HK-2 (cell line): Measurements from ENCODE around the gene ZKSCAN7.
"Not testable (repeated sequence)": the region's sequence is repeated elsewhere in the genome, so short reads cannot be mapped to it uniquely, and the experiment has no call there.

Experiments used
- DNase-seq: peaks from one replicate; pipeline ENCODE4 v3.0.0-alpha.2; 2018; ENCODE audit not compliant: unreplicated experiment

ZKSCAN7 gene

DNA sequence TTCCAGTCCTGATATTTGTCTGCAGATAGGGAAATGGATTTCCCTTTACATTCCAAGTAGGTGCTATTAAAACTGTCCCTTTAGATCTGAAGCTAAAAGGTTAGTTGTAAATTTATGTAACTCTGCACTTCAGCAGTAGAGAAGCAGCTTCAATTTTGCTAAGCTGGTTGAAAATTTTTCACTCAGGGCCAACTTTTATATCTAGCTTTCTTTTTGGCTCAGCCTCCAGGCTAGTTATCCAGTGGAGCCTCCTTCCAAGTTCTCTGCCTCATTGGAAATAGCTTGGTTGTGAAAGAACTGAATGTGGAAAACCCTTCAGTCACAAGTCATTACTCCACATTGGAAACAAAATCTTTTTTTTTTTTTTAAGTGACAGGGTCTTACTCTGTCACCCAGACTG lies 21.6 kb downstream of the ZKSCAN7 start:
- DNase-seq: no peak

- DNase-seq: not testable (repeated sequence)
These were observed 22.5 kb downstream of the ZKSCAN7 start for GRCh38 chr3:44577354-44577952.

DNA sequence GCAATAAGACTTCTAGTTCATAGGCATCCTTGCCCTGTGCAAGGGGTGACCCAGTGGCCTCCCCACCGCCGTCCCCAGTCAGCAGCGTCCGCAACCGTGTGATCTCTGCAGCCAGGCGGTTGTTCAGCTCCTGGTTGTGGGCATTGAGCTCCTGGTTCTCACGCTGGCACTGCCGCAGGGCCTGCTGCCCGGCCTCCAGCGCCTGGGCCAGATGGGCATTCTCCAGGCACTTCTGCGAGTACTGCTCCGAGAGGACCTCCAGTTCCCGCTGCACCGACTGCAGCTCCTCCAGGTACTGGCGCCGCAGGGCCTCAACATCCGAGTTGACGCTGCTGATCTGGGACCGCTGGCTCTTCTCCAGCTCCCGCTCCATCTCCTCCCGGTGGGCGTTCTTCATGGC lies 23.3 kb downstream of the ZKSCAN7 start:
- DNase-seq: not testable (repeated sequence)

DNA sequence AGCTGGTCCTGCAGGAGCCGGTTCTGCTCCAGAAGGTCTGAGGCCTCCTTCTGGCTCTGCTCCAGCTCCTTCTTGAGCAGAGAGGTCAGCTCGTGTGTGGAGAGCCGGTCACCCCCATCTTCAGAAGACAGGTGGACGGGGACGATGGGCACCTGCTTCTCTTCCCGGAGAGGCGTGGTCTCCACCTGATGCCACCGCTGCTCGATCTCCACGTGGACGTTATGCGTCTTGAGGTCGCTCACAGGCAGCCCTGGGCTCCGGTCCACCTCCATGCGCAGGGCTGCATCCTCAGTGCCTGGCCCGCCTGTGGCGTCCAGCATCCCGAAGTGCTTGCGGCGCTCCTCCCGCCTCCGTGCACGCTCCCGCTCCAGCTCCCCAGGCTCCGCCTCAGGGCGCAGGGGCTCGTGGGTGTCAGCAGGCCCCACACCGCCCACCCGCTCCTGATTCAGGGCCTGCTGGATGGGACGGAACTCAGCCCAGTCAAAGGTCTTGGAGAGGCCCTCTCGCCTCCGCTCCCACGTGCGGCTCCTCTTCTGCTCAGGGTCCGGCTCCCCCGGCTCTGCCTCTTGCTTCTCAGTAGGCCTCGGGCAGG lies 24.0 kb downstream of the ZKSCAN7 start:
- DNase-seq: not testable (repeated sequence)

DNA sequence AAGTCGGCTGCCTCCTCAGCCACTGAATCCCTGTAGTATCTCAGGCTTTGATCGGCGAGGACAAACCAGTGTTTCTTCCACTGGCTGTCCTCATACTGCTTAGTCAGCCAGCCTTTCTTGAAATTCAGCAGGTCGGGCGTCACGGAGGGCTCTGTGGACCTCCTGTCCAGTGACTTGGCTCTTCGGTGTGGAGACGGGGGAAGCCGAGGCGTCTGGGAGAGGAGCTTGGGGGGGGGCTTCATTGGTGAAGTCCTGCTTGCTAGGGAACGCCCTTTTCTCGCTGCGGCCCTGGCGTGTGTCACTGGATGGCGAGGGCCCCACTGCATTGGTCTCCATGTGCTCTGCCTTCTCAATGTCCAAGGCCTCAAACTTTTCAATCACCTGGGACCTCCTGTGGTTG lies 24.8 kb downstream of the ZKSCAN7 start:
- DNase-seq: not testable (repeated sequence)

DNA sequence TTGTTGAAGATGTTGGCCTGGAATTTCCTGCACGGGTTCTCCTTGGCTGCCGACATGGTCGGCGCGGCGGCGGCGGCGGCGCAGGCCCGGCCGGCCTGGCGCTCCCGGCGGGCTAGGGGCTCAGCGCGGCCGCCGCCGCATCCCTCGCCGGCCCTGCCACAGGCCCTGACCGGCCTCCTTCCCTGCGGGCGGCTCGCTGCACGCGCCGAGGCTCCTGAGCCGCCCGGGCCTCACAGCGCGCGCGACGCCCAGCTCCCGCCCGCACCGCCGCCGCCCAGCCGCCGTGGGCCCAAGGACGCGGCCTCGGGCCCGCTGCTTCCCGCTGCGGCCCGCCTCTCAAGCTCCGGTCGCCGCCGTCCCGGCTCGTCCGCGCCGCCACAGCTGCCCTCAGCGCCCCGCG lies 26.0 kb downstream of the ZKSCAN7 start:
- DNase-seq: not testable (repeated sequence)

GRCh38 chr3:44584646-44585501 lies 29.9 kb downstream of the ZKSCAN7 start, which contains the start of gene ZNF660:
Gene ZNF660 (plus strand): TSS chr3:44584964. CDS start chr3:44594194, 9,230 bp downstream.
- no peak for DNase-seq

GRCh38 chr3:44596621-44597020 lies 41.6 kb downstream of the ZKSCAN7 start:
- DNase-seq: no peak

DNA sequence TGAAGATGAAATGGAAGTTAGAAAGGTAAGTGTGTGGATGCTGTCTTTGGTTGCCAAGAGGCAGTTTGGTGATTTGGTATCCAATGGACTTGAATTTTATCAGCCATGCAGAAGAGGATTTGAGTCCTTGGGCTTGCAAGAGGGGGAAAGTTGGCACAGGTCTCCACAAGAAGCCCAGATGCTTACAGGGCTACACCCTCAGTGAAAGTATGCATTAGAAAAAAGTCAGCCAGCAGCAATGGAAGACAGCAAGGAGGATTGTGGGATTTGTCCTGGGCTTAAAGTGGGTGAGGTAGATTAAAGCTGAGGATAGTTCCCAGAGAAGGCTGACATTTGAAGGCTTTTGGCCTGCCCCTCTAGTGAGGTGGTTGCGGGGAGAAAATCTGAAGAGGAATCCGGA lies 46.8 kb downstream of the ZKSCAN7 start:
- DNase-seq: no peak

- DNase-seq: no peak
These were observed 57.7 kb downstream of the ZKSCAN7 start for GRCh38 chr3:44612678-44613077.
